T47D (cell line): ENCODE data around the gene BCAS3.
"Not testable (repeated sequence)": the region's sequence is repeated elsewhere in the genome, so short reads cannot be mapped to it uniquely, and the experiment has no call there.

Source experiments
- DNase-seq, 2 experiments: peaks; one replicate each; pipeline versions ENCODE4 v3.0.0 to v3.0.0-alpha.2; 2011 to 2012; ENCODE audit warnings: low read depth in 1 of 2, low spot score in 1 of 2
- JUND ChIP-seq: IDR thresholded peaks from 2 replicates; pipeline ENCODE4 v1.6.1; 2012; ENCODE audit warnings: low read depth
- in situ Hi-C: cut with HindIII; loops from 2 replicates; pipeline ENCODE4 v1.10.0; 2016; ENCODE audit warnings: low sequenced_read_pairs, low pct_unique_long_range_greater_than_20kb

Gene BCAS3

GRCh38 chr17:61423967-61424649 lies 746.5 kb downstream of the BCAS3 start:
- DNase-seq, result no peak
- in situ Hi-C loops, result no loop called here
- no peak for TF ChIP-seq JUND

- peak in 1 of 2 experiments; percentile 58 for DNase-seq
- in situ Hi-C loops, result no loop called here
- TF ChIP-seq JUND, result no peak
Measured at GRCh38 chr17:61425682-61426481, 748.2 kb downstream of the BCAS3 start.

- no peak for DNase-seq
- no peak for TF ChIP-seq JUND
- in situ Hi-C loops, result no loop called here
Measured at GRCh38 chr17:61426482-61427304, 749.0 kb downstream of the BCAS3 start.

- DNase-seq, result no peak
- no peak for TF ChIP-seq JUND
- in situ Hi-C loops, result no loop called here
Measured at GRCh38 chr17:61427567-61427966, 749.9 kb downstream of the BCAS3 start.

- no peak for TF ChIP-seq JUND
- in situ Hi-C loops, result no loop called here
- no peak for DNase-seq
Measured at GRCh38 chr17:61429274-61429673, 751.6 kb downstream of the BCAS3 start.

GRCh38 chr17:61429831-61430230 lies 752.2 kb downstream of the BCAS3 start:
- in situ Hi-C loops, DNase-seq: not testable (repeated sequence)

- in situ Hi-C loops, result no loop called here
- DNase-seq, result no peak
Measured at GRCh38 chr17:61431594-61432311, 754.1 kb downstream of the BCAS3 start.

GRCh38 chr17:61436273-61436672 lies 758.6 kb downstream of the BCAS3 start:
- in situ Hi-C loops, result no loop called here
- DNase-seq, result no peak
- no peak for TF ChIP-seq JUND

More at GRCh38 chr17:61431594-61432311, 754.1 kb downstream of the BCAS3 start:
- no peak for TF ChIP-seq JUND

- in situ Hi-C loops, result no loop called here
- no peak for DNase-seq
- TF ChIP-seq JUND, result no peak
Measured at GRCh38 chr17:61436995-61437704, 759.5 kb downstream of the BCAS3 start.

GRCh38 chr17:61440697-61441096 lies 763.0 kb downstream of the BCAS3 start:
- TF ChIP-seq JUND, result no peak
- in situ Hi-C loops, result no loop called here
- DNase-seq, result no peak

- DNase-seq, in situ Hi-C loops: not testable (repeated sequence)
Measured at GRCh38 chr17:61441507-61441906, 763.9 kb downstream of the BCAS3 start.
